Stimulated activated naive CD4-positive, alpha-beta T cell treated with Interleukin-2 at 50 U/mL for 16 hours (primary cell): ENCODE results near the gene PCDHGB7.
A peak's percentile ranks its signal among the peaks of the same experiment; 100 is the strongest.
"Not testable (repeated sequence)": the region's sequence is repeated elsewhere in the genome, so short reads cannot be mapped to it uniquely, and the experiment has no call there.

Source experiments
- DNase-seq: peaks from one replicate; lab custom pipeline; 2025; lab: John Stamatoyannopoulos, UW

The PCDHGB7 gene

DNA sequence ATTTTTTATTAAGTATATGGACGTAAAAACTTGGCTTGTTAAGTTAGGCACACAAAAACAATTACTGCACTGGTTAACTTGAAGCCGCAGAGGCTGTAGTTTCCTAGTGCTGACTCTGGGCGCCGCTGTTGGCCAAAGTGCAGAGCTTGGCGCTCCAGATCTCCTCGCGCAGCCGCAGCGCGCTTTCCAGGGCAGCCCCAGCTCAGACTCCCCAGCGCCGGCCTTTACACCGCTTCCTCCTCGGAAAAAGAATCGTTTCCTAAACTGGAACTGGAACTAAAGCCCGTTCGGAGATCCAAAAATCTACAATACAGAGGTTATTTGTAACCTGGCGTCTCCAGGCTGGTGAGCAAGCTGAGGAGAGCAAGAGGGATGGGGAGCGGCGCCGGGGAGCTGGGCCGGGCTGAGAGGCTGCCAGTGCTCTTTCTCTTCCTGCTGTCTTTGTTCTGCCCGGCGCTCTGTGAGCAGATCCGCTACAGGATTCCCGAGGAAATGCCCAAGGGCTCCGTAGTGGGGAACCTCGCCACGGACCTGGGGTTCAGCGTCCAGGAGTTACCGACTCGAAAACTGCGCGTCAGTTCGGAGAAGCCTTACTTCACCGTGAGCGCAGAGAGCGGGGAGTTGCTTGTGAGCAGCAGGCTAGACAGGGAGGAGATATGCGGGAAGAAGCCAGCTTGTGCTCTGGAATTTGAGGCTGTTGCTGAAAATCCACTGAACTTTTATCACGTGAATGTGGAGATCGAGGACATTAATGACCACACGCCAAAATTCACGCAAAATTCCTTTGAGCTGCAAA lies 19.5 kb upstream of the PCDHGB7 start, which contains the start of gene PCDHGB5:
Gene PCDHGB5 (plus strand): TSS at position 192 of the 796 bp plus-strand sequence. CDS start 181 bp downstream, at position 373.
- peak; percentile 6 for DNase-seq

DNA sequence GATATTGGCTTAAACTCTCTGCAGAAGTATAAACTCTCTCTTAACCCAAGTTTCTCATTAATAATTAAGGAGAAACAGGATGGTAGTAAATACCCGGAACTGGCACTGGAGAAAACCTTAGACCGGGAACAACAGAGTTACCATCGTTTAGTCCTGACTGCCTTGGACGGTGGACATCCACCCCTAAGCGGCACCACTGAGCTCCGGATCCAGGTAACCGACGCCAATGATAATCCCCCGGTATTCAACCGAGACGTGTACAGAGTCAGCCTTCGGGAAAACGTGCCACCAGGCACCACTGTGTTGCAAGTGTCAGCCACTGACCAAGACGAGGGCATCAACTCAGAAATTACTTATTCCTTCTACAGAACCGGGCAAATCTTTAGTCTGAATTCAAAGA lies 18.9 kb upstream of the PCDHGB7 start:
- DNase-seq = no peak

GRCh38 chr5:141399555-141400258 lies 17.8 kb upstream of the PCDHGB7 start:
- DNase-seq = no peak

- no peak for DNase-seq
Measured at GRCh38 chr5:141402553-141403243, 14.8 kb upstream of the PCDHGB7 start, which contains the start of gene PCDHGA9. PCDHGA9 (plus strand) TSS chr5:141402778; CDS start chr5:141402953, 175 bp downstream.

DNA sequence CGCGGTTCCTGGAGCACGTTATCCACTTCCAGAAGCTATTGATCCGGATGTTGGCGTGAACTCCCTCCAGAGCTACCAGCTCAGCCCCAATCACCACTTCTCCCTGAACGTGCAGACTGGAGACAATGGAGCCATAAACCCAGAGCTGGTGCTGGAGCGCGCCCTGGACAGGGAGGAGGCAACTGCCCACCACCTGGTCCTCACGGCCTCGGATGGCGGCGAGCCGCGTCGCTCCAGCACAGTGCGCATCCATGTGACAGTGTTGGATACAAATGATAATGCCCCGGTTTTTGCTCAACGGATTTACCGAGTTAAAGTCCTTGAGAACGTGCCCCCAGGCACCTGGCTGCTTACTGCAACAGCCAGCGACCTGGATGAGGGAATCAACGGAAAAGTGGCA lies 14.1 kb upstream of the PCDHGB7 start:
- no peak for DNase-seq

DNA sequence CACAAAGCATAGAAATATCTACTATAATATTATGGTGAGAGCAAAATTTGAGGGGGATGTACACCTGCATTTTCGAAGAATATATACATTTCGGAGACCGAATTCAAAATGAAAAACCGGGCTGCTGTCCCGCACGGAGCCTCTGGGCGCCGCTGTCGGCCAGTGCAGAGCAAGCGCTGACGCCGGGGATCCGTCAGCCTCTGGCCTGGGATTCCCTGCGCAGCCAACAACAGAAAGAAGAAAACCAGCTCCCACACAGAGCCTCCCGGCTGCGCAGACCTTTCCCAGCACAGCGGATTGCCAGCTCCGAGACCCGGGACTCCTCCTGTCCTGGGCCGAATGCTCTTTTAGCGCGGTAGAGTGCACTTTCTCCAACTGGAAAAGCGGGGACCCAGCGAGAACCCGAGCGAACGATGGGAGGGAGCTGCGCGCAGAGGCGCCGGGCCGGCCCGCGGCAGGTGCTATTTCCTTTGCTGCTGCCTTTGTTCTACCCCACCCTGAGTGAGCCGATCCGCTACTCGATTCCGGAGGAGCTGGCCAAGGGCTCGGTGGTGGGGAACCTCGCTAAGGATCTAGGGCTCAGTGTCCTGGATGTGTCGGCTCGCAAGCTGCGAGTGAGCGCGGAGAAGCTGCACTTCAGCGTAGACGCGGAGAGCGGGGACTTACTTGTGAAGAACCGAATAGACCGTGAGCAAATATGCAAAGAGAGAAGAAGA lies 9.5 kb upstream of the PCDHGB7 start, which contains the start of gene PCDHGB6:
Gene PCDHGB6 (plus strand): TSS at position 232 of the 716 bp plus-strand sequence. CDS start 182 bp downstream, at position 414.
- DNase-seq = peak; percentile 8

DNA sequence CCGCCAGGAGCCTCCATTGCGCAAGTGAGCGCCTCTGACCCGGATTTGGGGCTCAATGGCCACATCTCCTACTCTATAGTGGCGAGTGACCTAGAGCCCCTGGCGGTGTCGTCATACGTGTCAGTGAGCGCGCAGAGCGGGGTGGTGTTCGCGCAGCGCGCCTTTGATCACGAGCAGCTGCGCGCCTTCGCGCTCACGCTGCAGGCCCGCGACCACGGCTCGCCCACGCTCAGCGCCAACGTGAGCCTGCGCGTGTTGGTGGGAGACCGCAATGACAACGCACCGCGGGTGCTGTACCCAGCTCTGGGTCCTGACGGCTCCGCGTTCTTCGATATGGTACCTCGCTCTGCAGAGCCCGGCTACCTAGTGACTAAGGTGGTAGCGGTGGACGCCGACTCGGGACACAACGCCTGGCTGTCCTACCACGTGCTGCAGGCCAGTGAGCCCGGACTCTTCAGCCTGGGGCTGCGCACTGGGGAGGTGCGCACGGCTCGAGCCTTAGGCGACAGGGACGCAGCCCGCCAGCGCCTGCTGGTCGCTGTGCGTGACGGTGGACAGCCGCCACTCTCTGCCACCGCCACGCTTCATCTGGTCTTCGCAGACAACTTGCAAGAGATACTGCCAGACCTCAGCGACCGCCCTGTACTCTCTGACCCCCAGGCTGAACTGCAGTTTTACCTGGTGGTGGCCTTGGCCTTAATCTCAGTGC lies 7.7 kb upstream of the PCDHGB7 start:
- DNase-seq = no peak

- no peak for DNase-seq
Measured at GRCh38 chr5:141411575-141411974, 5.9 kb upstream of the PCDHGB7 start.

DNA sequence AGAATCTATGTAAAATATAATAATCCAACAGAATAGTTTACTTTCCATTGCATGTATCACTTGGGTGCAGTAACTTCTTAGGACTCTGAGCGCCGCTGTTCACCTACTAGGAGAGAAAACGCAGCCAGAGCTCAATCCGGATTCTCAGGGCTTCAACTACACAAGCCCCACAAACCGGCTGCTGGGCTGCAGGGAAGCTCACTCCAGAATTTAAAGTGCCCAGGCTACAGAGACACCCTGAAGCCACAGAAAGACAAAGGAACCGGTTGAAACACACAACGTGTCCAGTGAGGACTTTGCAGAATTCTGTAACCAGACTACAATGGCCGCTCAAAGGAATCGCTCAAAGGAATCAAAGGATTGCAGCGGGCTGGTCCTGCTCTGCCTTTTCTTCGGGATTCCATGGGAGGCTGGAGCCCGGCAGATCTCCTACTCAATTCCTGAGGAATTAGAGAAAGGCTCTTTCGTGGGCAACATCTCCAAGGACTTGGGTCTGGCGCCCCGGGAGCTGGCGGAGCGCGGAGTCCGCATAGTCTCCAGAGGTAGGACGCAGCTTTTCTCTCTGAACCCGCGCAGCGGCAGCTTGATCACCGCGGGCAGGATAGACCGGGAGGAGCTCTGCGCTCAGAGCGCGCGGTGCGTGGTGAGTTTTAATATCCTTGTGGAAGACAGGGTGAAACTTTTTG lies 4.5 kb upstream of the PCDHGB7 start, which contains the start of gene PCDHGA10:
Gene PCDHGA10 (plus strand): TSS at position 134 of the 686 bp plus-strand sequence. CDS start 189 bp downstream, at position 323.
- DNase-seq = peak; percentile 52

- no peak for DNase-seq
Measured at GRCh38 chr5:141413540-141414069, 3.9 kb upstream of the PCDHGB7 start.

- not testable (repeated sequence) for DNase-seq
Measured at GRCh38 chr5:141414548-141415274, 2.8 kb upstream of the PCDHGB7 start.

GRCh38 chr5:141415275-141415618 lies 2.2 kb upstream of the PCDHGB7 start:
- not testable (repeated sequence) for DNase-seq

DNA sequence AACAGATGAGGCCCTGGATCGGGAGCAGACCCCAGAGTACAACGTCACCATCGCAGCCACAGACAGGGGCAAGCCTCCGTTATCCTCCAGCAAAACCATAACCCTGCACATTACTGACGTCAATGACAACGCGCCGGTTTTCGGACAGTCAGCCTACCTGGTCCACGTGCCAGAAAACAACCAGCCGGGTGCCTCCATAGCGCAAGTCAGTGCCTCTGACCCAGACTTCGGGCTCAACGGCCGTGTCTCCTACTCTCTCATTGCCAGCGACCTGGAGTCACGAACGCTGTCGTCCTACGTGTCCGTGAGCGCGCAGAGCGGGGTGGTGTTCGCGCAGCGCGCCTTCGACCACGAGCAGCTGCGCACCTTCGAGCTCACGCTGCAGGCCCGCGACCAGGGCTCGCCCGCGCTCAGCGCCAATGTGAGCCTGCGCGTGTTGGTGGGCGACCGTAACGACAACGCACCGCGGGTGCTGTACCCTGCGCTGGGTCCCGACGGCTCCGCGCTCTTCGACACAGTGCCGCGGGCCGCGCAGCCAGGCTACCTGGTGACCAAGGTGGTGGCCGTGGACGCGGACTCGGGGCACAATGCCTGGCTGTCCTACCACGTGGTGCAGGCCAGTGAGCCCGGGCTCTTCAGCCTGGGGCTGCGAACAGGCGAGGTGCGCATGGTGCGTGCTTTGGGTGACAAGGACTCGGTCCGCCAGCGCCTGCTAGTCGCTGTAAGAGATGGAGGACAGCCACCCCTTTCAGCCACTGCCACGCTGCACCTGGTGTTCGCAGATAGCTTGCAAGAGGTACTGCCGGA lies 1.8 kb downstream of the PCDHGB7 start:
- no peak for DNase-seq

DNA sequence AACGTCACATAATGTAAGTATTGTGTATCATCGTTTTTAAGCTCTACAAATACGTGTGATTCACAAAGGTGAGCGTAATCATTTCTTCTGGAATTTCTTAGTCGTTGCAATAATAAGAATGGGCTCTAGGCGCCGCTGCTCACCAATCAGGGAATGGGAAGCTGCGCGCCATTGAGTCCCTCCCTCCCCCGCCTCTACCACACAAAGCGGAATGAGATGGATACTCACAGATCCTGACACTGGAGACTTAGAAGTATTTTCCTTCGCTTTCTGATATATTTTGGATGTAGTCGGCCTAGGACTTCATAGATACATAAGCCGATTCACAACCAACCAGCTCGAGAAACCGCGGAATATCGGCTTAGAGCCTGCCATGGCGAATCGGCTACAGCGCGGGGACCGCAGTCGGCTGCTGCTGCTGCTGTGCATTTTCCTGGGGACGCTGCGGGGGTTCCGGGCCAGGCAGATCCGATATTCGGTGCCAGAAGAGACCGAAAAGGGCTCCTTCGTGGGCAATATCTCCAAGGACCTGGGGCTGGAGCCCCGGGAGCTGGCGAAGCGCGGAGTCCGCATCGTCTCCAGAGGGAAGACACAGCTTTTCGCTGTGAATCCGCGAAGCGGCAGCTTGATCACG lies 3.5 kb downstream of the PCDHGB7 start, which contains the start of gene PCDHGA11:
Gene PCDHGA11 (plus strand): TSS at position 197 of the 634 bp plus-strand sequence. CDS start 177 bp downstream, at position 374.
- DNase-seq = peak; percentile 15

- no peak for DNase-seq
Measured at GRCh38 chr5:141421489-141421855, 4.0 kb downstream of the PCDHGB7 start.

- no peak for DNase-seq
Measured at GRCh38 chr5:141422742-141423291, 5.3 kb downstream of the PCDHGB7 start.

DNA sequence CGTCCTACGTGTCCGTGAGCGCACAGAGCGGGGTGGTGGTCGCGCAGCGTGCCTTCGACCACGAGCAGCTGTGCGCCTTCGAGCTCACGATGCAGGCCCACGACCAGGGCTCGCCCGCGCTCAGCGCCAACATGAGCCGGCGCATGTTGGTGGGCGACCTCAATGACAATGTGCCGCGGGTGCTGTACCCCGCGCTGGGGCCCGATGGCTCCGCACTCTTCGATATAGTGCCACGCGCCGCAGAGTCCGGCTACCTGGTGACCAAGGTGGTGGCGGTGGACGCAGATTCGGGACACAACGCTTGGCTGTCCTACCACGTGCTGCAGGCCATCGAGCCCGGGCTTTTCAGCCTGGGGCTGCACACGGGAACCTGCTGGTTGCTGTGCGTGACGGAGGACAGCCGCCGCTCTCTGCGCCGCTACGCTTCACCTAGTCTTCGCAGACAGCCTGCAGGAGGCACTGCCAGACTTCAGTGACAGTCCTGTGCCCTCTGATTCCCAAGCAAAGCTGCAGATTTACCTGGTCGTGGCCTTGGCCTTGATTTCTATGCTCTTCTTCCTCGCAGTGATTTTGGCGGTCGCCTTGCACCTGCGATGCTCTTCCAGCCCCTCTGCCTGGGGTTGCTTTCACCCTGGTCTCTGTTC lies 10.4 kb downstream of the PCDHGB7 start:
- no peak for DNase-seq
